K562 (cell line): ENCODE results near the gene AOC1. TPM values are rescaled to one million over a fixed set of nuclear protein-coding genes. Genes with fewer than 3 reads are reported as not detected.

Source experiments
- ATAC-seq: fragments of 200-7000 bp; cut with Tn5 transposase; 3 replicates; pipeline ENCODE4 v1.9.1; 2020; ENCODE audit warnings: moderate library complexity
- BruUV-seq: library from RNA; stranded (reverse); fragments of 400-500 nt; replicated peaks from 2 replicates; lab custom pipeline; 2021; lab: Mats Ljungman, UMichigan
- CTCF ChIA-PET: fragments of 300-600 bp; formaldehyde crosslinking; extraction: SDS; loops from one replicate; lab custom pipeline; 2021; ENCODE audit warnings: low intra/inter-chr PET ratio; lab: Yijun Ruan, JAX
- POLR2A ChIA-PET: fragments of 300-600, 350-650 bp; sonication (Branson Sonifier 250); formaldehyde crosslinking; extraction: SDS; loops from one replicate; lab custom pipeline; 2021; ENCODE audit warnings: antibody characterized with exemption, inconsistent platforms; lab: Yijun Ruan, JAX
- DNase-seq, 4 experiments: peaks; one replicate each; pipeline versions ENCODE4 v3.0.0 to v3.0.0-alpha.2; 2011 to 2018; ENCODE audit warnings: low spot score in 3 of 4, mixed read lengths in 3 of 4; ENCODE audit errors: extremely low read depth in 1 of 4
- FAIRE-seq: peaks from 2 replicates; lab custom pipeline; 2011; peaks lifted over from hg19 to GRCh38; lab: Jason Lieb, UNC
- H2AFZ ChIP-seq: 2 replicates; pipeline ENCODE4 v1.6.0; 2011; ENCODE audit warnings: low read depth, low read length, control low read depth, inconsistent platforms
- H3K27ac ChIP-seq: fragments of 200-600 bp; 3 replicates; pipeline ENCODE4 v1.8.0; 2011; ENCODE audit warnings: low read depth, mild to moderate bottlenecking, control low read depth, inconsistent platforms, low read length, moderate library complexity, mixed read lengths; ENCODE audit errors: extremely low read depth
- H3K27me3 ChIP-seq, 2 experiments: fragments of 300-600 bp in 1 of 2; 2 replicates in 1 of 2; 3 replicates in 1 of 2; pipeline versions ENCODE4 v1.6.0 to v1.8.0; 2011; ENCODE audit warnings: inconsistent platforms in 2 of 2, low read length in 2 of 2, mild to moderate bottlenecking in 1 of 2, mixed read lengths in 1 of 2, moderate library complexity in 1 of 2; ENCODE audit not compliant: control insufficient read depth in 2 of 2, insufficient read depth in 2 of 2
- H3K36me3 ChIP-seq: fragments of 300-600 bp; 3 replicates; pipeline ENCODE4 v1.8.0; 2011; ENCODE audit warnings: mild to moderate bottlenecking, low read length, inconsistent platforms; ENCODE audit not compliant: control insufficient read depth, insufficient read depth
- H3K4me1 ChIP-seq, 2 experiments: fragments of 200-600 bp in 1 of 2; replicated peaks in 1 of 2; 2 replicates in 1 of 2; 3 replicates in 1 of 2; pipeline versions ENCODE4 v1.5.1 to v1.8.0; 2011; ENCODE audit warnings: inconsistent platforms in 2 of 2, low read length in 2 of 2, mild to moderate bottlenecking in 1 of 2, mixed read lengths in 1 of 2, moderate library complexity in 1 of 2; ENCODE audit not compliant: control insufficient read depth in 2 of 2, insufficient read depth in 2 of 2
- H3K4me2 ChIP-seq: 2 replicates; pipeline ENCODE4 v1.6.1; 2011; ENCODE audit warnings: low read length, control low read depth, inconsistent platforms, mixed read lengths; ENCODE audit not compliant: insufficient read depth
- H3K4me3 ChIP-seq: fragments of 200-600 bp; sonication (generic), shearing (Covaris generic); 2 replicates; pipeline ENCODE4 v1.5.1; 2016; ENCODE audit warnings: control low read depth, inconsistent platforms
- H3K79me2 ChIP-seq: fragments of 200-600 bp; 3 replicates; pipeline ENCODE4 v1.8.0; 2011; ENCODE audit warnings: low read length, inconsistent platforms; ENCODE audit not compliant: control insufficient read depth, insufficient read depth
- H3K9ac ChIP-seq, 2 experiments: 2 replicates each; pipeline versions ENCODE4 v1.6.0 to v1.6.1; 2011; ENCODE audit warnings: low read depth in 2 of 2, low read length in 2 of 2, control low read depth in 1 of 2, inconsistent platforms in 1 of 2, mild to moderate bottlenecking in 1 of 2, mixed read lengths in 1 of 2; ENCODE audit not compliant: insufficient read depth in 1 of 2
- H3K9me1 ChIP-seq: one replicate; pipeline ENCODE4 v1.6.0; 2011; ENCODE audit warnings: inconsistent platforms, mild to moderate bottlenecking, low read length, moderate library complexity; ENCODE audit not compliant: control insufficient read depth, insufficient read depth
- H3K9me3 ChIP-seq: replicated peaks from 2 replicates; pipeline ENCODE4 v1.5.1; 2011; ENCODE audit warnings: low read depth, low read length, inconsistent platforms; ENCODE audit not compliant: control insufficient read depth, insufficient read depth
- H4K20me1 ChIP-seq: replicated peaks from 2 replicates; pipeline ENCODE4 v1.6.1; 2011; ENCODE audit warnings: low read length, inconsistent platforms, mixed read lengths; ENCODE audit not compliant: control insufficient read depth, insufficient read depth
- CBX1 ChIP-seq: sonication (generic); IDR thresholded peaks from 2 replicates; pipeline ENCODE4 v1.6.1; 2016; ENCODE audit warnings: antibody characterized with exemption, low read depth, mild to moderate bottlenecking
- CTCF ChIP-seq, 3 experiments: IDR thresholded peaks in 2 of 3; conservative IDR thresholded peaks in 1 of 3; 2 replicates each; pipeline ENCODE4 v1.5.1; 2011 to 2012; ENCODE audit warnings: low read length in 3 of 3, mild to moderate bottlenecking in 3 of 3, control low read depth in 2 of 3, improper control_type of control experiment in 1 of 3, inconsistent platforms in 1 of 3, low read depth in 1 of 3, mixed read lengths in 1 of 3, moderate library complexity in 1 of 3; ENCODE audit not compliant: insufficient read depth in 2 of 3
- KDM1A ChIP-seq, 2 experiments: fragments of 450-650 bp; IDR thresholded peaks; 2 replicates each; pipeline ENCODE4 v1.6.1; 2016; ENCODE audit warnings: mild to moderate bottlenecking in 2 of 2
- MTA3 ChIP-seq: fragments of 450-650 bp; formaldehyde crosslinking; IDR thresholded peaks from 2 replicates; pipeline ENCODE4 v1.6.1; 2017; ENCODE audit warnings: mild to moderate bottlenecking, borderline replicate concordance
- NCOA4 ChIP-seq: fragments of 450-650 bp; IDR thresholded peaks from 2 replicates; pipeline ENCODE4 v1.6.1; 2018; ENCODE audit warnings: mild to moderate bottlenecking; ENCODE audit not compliant: partially characterized antibody
- NR2C2 ChIP-seq, 2 experiments: fragments of 200-800 bp in 1 of 2; sonication (Bioruptor generic) in 1 of 2; sonication (generic) in 1 of 2; formaldehyde crosslinking in 1 of 2; IDR thresholded peaks; 2 replicates each; pipeline versions ENCODE4 v1.6.1 to v1.8.0; 2016 to 2022; ENCODE audit warnings: mild to moderate bottlenecking in 1 of 2, missing compliant biosample characterization in 1 of 2, missing genetic modification characterization in 1 of 2, missing genetic modification reagents in 1 of 2
- PYGO2 ChIP-seq: fragments of 450-650 bp; IDR thresholded peaks from 2 replicates; pipeline ENCODE4 v1.6.1; 2016; ENCODE audit warnings: mild to moderate bottlenecking, missing genetic modification characterization, moderate library complexity, missing compliant biosample characterization
- RAD21 ChIP-seq, 2 experiments: fragments of 250-450 bp in 1 of 2; fragments of 450-650 bp in 1 of 2; sonication (Bioruptor Pico) in 1 of 2; formaldehyde crosslinking in 1 of 2; IDR thresholded peaks in 1 of 2; conservative IDR thresholded peaks in 1 of 2; 2 replicates each; pipeline versions ENCODE4 v1.4.0 to v1.8.0; 2020 to 2022; ENCODE audit warnings: mild to moderate bottlenecking in 2 of 2, moderate library complexity in 1 of 2
- ZBTB43 ChIP-seq: sonication (generic); formaldehyde crosslinking; IDR thresholded peaks from 2 replicates; pipeline ENCODE4 v1.8.0; 2023; ENCODE audit warnings: mild to moderate bottlenecking, missing genetic modification reagents
- ZNF12 ChIP-seq: sonication (generic); formaldehyde crosslinking; IDR thresholded peaks from 2 replicates; pipeline ENCODE4 v1.4.0; 2020; ENCODE audit warnings: mild to moderate bottlenecking, missing genetic modification reagents
- ZNF140 ChIP-seq: fragments of 250-450 bp; sonication (Bioruptor Pico); IDR thresholded peaks from 2 replicates; pipeline ENCODE4 v1.8.0; 2021; ENCODE audit warnings: moderate library complexity, mild to moderate bottlenecking, inconsistent platforms
- ZNF561 ChIP-seq: fragments of 450-650 bp; formaldehyde crosslinking; conservative IDR thresholded peaks from 2 replicates; pipeline ENCODE4 v1.4.0; 2020; ENCODE audit warnings: mild to moderate bottlenecking, moderate library complexity
- ZNF780A ChIP-seq: fragments of 250-450 bp; sonication (Bioruptor Pico); IDR thresholded peaks from 2 replicates; pipeline ENCODE4 v1.5.0; 2021; ENCODE audit warnings: mild to moderate bottlenecking
- ZSCAN32 ChIP-seq: fragments of 450-650 bp; formaldehyde crosslinking; IDR thresholded peaks from 2 replicates; pipeline ENCODE4 v1.4.0; 2020; ENCODE audit warnings: mild to moderate bottlenecking, moderate library complexity
- WGBS: fragments of 100-300 bp; shearing (Covaris generic); methylation state at CpG from one replicate; pipeline ENCODE4 v1.1.6; 2016; ENCODE audit warnings: low coverage, mixed read lengths; ENCODE audit not compliant: insufficient coverage; ENCODE audit errors: missing lambda C conversion rate; 5-methylcytosine and 5-hydroxymethylcytosine counted together
- in situ Hi-C: fragments of 300-500 bp; cut with MboI; formaldehyde crosslinking; loops from 4 replicates; pipeline ENCODE4 v1.15.0; 2018; ENCODE audit warnings: inconsistent platforms, mixed read lengths
- intact Hi-C: fragments of 100-400 bp; cut with micrococcal nuclease; formaldehyde crosslinking; loops from 2 replicates; pipeline ENCODE4 v1.14.2; 2022
- polyA plus RNA-seq, 8 experiments: library from polyadenylated mRNA; depleted of rRNA in 4 of 8; stranded (reverse) in 5 of 8; unstranded in 3 of 8; fragments of >200 nt; fragmentation: Nextera tagmentation in 2 of 8; fragmentation: Illumina TruSeq in 1 of 8; extraction: Ambion mirVana in 2 of 8; extraction: Trizol in 1 of 8; gene quantifications; 2 replicates each; pipeline versions ENCODE4 v1.2.1 to v1.2.3, GENCODE V29; 2011 to 2014; ENCODE audit warnings: inconsistent platforms in 1 of 8, missing spikeins in 1 of 8
- total RNA-seq, 7 experiments: library from RNA; depleted of rRNA in 6 of 7; stranded (reverse); fragments of >200 nt in 6 of 7; fragmentation: Illumina TruSeq in 2 of 7; extraction: Trizol in 2 of 7; gene quantifications; 2 replicates each; pipeline versions ENCODE4 v1.2.1 to v1.2.3, GENCODE V29; 2011 to 2021; ENCODE audit warnings: low replicate concordance in 1 of 7
- TF ChIP-seq, protein P1 (sequence below): fragments of 200-800 bp; sonication (Bioruptor generic); IDR thresholded peaks from 2 replicates; pipeline ENCODE4 v1.6.1; 2017; ENCODE audit warnings: missing genetic modification characterization, missing compliant biosample characterization
- TF ChIP-seq, protein P2 (sequence below), 3 experiments: fragments of 200-800 bp in 1 of 3; sonication (Bioruptor generic) in 1 of 3; sonication (generic) in 1 of 3; formaldehyde crosslinking in 1 of 3; IDR thresholded peaks; 2 replicates each; pipeline versions ENCODE4 v1.6.1 to v1.8.0; 2016 to 2022; ENCODE audit warnings: mild to moderate bottlenecking in 2 of 3, missing compliant biosample characterization in 2 of 3, missing genetic modification characterization in 2 of 3, missing genetic modification reagents in 1 of 3

AOC1 gene
- total and polyA plus RNA-seq, 9 of the 15 experiments (the other 6 are each of a cell fraction or from before 2014, with no cell fraction given) = not detected

GRCh38 chr7:150875791-150876190 is 23.5 kb downstream of the AOC1 start:
- H3K4me3 ChIP-seq = no peak overlapping the region
- H3K79me2 ChIP-seq = no peaks in the 10 kb centered on the region
- in situ Hi-C loops = no loop called here
- ChIA-PET CTCF (interaction anchor here (0.6 to 2.9 kb wide), 7 partner anchors 23 to 300 kb away, joined by 3 to 18 read pairs (median 7); no protein-coding TSS in a partner anchor), POLR2A (interaction anchor here (0.6 to 1.5 kb wide), 2 partner anchors 11 to 95 kb away, joined by 3 to 7 read pairs; no protein-coding TSS in a partner anchor)
- H3K36me3 ChIP-seq = no peaks in the 10 kb centered on the region
- H3K4me2 ChIP-seq = no peak overlapping the region
- intact Hi-C loops = loop anchor here (2.0 kb wide), 1 partner anchor 113 kb away; no protein-coding TSS in a partner anchor
- 1% methylated on average over 4 of the region's 4 CpGs for whole genome bisulfite sequencing
- H4K20me1 ChIP-seq = no peaks in the 10 kb centered on the region
- no peak overlapping the region for H3K27ac ChIP-seq
- no peaks in the 10 kb centered on the region for H3K9me3 ChIP-seq
- no TSS peak for BruUV-seq
- H2AFZ ChIP-seq = no peak overlapping the region
- ATAC-seq = peak; percentile 89
- peak; percentile 37 to 50 (median 44) for DNase-seq
- H3K27me3 ChIP-seq = peaks cover 14 to 24% of the 10 kb centered on the region in 2 experiments
- no peaks in the 10 kb centered on the region for H3K9me1 ChIP-seq
- H3K4me1 ChIP-seq = peaks cover 0 to 3% of the 10 kb centered on the region in 2 experiments; a peak in 2 of 5 replicates
- no peak overlapping the region for H3K9ac ChIP-seq
- peak; percentile 80 for FAIRE-seq
- TF ChIP-seq MTA3 (no peak), NR2C2 (CRISPR knock-in tag; IDR thresholded peaks at IDR 0.05) (no peak), NR2C2 (tag; IDR thresholded peaks at IDR 0.05) (no peak), RAD21 (CRISPR knock-in tag; conservative IDR thresholded peaks at IDR 0.05 in 1 of 2, IDR thresholded peaks at IDR 0.05 in 1 of 2) (peak in 1 of 2 experiments; percentile 40; a peak in 2 of 4 replicates), NCOA4 (no peak), ZNF12 (CRISPR knock-in tag) (no peak), CBX1 (no peak), PYGO2 (tag) (no peak), CTCF (IDR thresholded peaks at IDR 0.05 in 2 of 3, conservative IDR thresholded peaks at IDR 0.05 in 1 of 3; ENCODE audit: insufficient read depth in 2 of 3, low read depth in 1 of 3, low read length in 3 of 3) (peak; percentile 55 to 60 (median 58); a peak in 5 of 6 replicates), ZSCAN32 (CRISPR knock-in tag) (no peak), ZNF780A (CRISPR knock-in tag) (no peak), ZBTB43 (no peak), ZNF140 (CRISPR knock-in tag) (no peak), ZNF561 (no peak), KDM1A (IDR thresholded peaks at IDR 0.05) (no peak)
- TF ChIP-seq, protein P1, sequence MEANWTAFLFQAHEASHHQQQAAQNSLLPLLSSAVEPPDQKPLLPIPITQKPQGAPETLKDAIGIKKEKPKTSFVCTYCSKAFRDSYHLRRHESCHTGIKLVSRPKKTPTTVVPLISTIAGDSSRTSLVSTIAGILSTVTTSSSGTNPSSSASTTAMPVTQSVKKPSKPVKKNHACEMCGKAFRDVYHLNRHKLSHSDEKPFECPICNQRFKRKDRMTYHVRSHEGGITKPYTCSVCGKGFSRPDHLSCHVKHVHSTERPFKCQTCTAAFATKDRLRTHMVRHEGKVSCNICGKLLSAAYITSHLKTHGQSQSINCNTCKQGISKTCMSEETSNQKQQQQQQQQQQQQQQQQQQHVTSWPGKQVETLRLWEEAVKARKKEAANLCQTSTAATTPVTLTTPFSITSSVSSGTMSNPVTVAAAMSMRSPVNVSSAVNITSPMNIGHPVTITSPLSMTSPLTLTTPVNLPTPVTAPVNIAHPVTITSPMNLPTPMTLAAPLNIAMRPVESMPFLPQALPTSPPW (CRISPR knock-in tag) = no peak
- TF ChIP-seq, protein P2, sequence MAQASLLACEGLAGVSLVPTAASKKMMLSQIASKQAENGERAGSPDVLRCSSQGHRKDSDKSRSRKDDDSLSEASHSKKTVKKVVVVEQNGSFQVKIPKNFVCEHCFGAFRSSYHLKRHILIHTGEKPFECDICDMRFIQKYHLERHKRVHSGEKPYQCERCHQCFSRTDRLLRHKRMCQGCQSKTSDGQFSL (CRISPR knock-in tag; IDR thresholded peaks at IDR 0.05) = no peak
- TF ChIP-seq, protein P2 (tag; IDR thresholded peaks at IDR 0.05) = no peak
